Stomach (tissue), 9 donors: ENCODE results near the gene NOP56. TPM values are rescaled to one million over a fixed set of nuclear protein-coding genes. Genes with fewer than 3 reads are reported as not detected.

Experiments
- DNase-seq, 2 donors: peaks; one replicate each; pipeline versions ENCODE4 v3.0.0 to v3.0.0-alpha.2; 2013 to 2019
- H3K27ac ChIP-seq, 5 donors: fragments of 200-600 bp in 4 of 5; sonication (generic) in 4 of 5; one replicate each; pipeline ENCODE4 v1.5.1; 2013 to 2019; ENCODE audit warnings: mild to moderate bottlenecking in 1 of 5, moderate library complexity in 1 of 5
- H3K27me3 ChIP-seq, 3 donors: fragments of 200-600 bp; sonication (generic); one replicate each; pipeline ENCODE4 v1.5.1; 2017 to 2019; ENCODE audit warnings: mixed run types in 1 of 3
- H3K36me3 ChIP-seq, 4 donors: fragments of 200-600 bp; sonication (generic); 1 replicate in 3 of 4; 2 replicates in 1 of 4; pipeline ENCODE4 v1.5.1; 2016 to 2019
- H3K4me1 ChIP-seq, 4 donors: fragments of 200-600 bp; sonication (generic); one replicate each; pipeline ENCODE4 v1.5.1; 2016 to 2019
- H3K4me3 ChIP-seq, 4 donors: fragments of 200-600 bp; sonication (generic) in 3 of 4; one replicate each; pipeline ENCODE4 v1.5.1; 2016 to 2019; ENCODE audit warnings: mild to moderate bottlenecking in 1 of 4
- H3K9me3 ChIP-seq, 4 donors: fragments of 200-600 bp; sonication (generic); one replicate each; pipeline ENCODE4 v1.5.1; 2016 to 2019
- CTCF ChIP-seq, 7 experiments: fragments of 450-650 bp in 4 of 7; fragments of 200-600 bp in 3 of 7; sonication (generic) in 3 of 7; IDR thresholded peaks; one replicate each; pipeline ENCODE4 v1.5.1; 2016 to 2019; ENCODE audit warnings: antibody characterized with exemption in 7 of 7, control low read depth in 2 of 7, mild to moderate bottlenecking in 1 of 7
- EP300 ChIP-seq: sonication (generic); formaldehyde crosslinking; IDR thresholded peaks from one replicate; pipeline ENCODE4 v1.6.1; 2017; ENCODE audit warnings: antibody characterized with exemption
- POLR2A ChIP-seq, 4 donors: fragments of 450-650 bp; IDR thresholded peaks; one replicate each; pipeline ENCODE4 v1.6.1; 2016; ENCODE audit warnings: antibody characterized with exemption in 4 of 4, control low read depth in 2 of 4, mild to moderate bottlenecking in 1 of 4, moderate library complexity in 1 of 4
- POLR2AphosphoS5 ChIP-seq, 3 donors: sonication (generic); formaldehyde crosslinking; IDR thresholded peaks; one replicate each; pipeline ENCODE4 v1.6.1; 2016; ENCODE audit warnings: antibody characterized with exemption in 3 of 3
- WGBS, 5 donors: extraction: QIAGEN DNeasy Blood & Tissue Kit in 3 of 5; methylation state at CpG; one replicate each; pipeline versions ENCODE4 v1.1.5 to v1.1.7; 2013 to 2018; 5-methylcytosine and 5-hydroxymethylcytosine counted together
- intact Hi-C: fragments of 100-400 bp; cut with DNase I; formaldehyde crosslinking; loops from one replicate; pipeline ENCODE4 v1.15.1; 2023; ENCODE audit warnings: low total_unique reads
- polyA plus RNA-seq, 3 donors: library from polyadenylated mRNA; stranded (reverse); fragments of 200-250 nt; gene quantifications; one replicate each; pipeline ENCODE4 v1.2.3, GENCODE V29; 2013
- total RNA-seq, 5 donors: library from RNA; depleted of rRNA; stranded (reverse); fragments of >200 nt; gene quantifications; one replicate each; pipeline versions ENCODE4 v1.1.0 to v1.2.3, GENCODE V29; 2014 to 2016
- donor health status: healthy with polysubstance abuse.
- donor health status: Bipolar disorder and iron deficiency.
- donor health status: healthy.

The NOP56 gene
- total and polyA plus RNA-seq, 8 donors, result 42.4 to 157 (median 98.8) TPM

DNA sequence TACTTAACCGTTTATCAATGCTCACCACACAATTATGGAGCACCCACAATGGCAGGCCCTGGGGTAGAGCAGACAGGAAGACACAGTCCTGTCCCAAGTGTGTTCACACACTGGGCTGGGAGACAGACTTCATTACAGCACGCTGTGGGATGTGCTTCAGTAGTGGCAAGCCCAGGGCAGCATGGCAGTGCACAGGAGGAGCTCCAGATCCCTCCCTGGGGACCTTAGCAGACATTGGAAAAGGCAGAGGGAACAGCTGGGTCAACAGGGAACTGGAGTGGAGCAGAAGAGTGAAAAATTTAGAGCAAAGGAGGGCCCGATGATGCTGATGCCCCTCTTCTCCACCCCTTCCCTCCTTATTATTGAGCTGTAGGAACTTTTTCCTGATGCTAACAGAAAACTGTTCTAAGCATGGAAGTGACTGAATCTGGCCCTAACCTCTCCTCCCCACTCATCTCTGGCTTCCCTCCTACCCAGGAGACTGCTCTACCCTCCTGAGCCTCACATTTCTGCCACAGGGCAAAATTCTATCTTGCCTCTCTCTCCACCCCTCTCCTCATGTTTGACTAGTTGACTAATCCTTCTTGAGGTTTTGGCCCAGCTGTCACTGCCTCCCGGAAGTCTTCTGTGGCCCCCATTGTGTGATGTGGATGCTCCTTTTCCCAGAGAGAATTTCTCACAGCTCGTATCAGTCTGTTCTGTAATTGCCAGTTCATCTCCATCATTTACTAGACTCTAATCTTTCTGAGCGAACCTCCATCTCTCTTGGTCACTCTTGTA lies 41.3 kb upstream of the NOP56 start:
- no peaks in the 10 kb centered on the region for H3K36me3 ChIP-seq
- no peak overlapping the region for H3K27ac ChIP-seq
- H3K9me3 ChIP-seq, result peaks cover 5 to 13% (median 10%) of the 10 kb centered on the region in 4 donors
- no peak overlapping the region for H3K4me3 ChIP-seq
- peaks cover 0 to 5% (median 0%) of the 10 kb centered on the region in 3 donors for H3K27me3 ChIP-seq
- 46 to 72% (median 69%) methylated on average over 6 of the region's 6 CpGs for WGBS, 5 donors
- intact Hi-C loops, result no loop called here
- TF ChIP-seq EP300 (no peak), POLR2A (IDR thresholded peaks at IDR 0.05) (no peak), POLR2AphosphoS5 (IDR thresholded peaks at IDR 0.05) (no peak), CTCF (IDR thresholded peaks at IDR 0.05) (no peak)
- H3K4me1 ChIP-seq, result no peaks in the 10 kb centered on the region
- no peak for DNase-seq

DNA sequence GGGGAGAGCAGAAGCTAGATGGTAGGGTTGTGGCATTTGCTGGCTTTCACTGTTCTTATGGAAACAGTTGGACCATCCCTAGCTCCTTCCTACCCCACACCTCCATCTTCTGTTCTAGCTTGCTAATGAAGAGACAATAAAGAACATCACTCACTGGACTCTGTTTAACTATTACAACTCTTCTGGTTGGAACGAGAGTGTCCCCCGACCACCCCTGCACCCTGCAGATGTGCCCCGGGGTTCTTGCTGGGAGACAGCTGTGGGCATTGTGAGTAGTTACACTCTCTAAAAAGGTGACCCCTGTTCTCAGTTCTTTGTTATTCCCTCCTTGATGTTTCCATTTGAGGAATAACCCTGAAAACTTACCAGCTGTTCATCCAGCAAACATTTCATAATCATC lies 40.4 kb upstream of the NOP56 start:
- no peak for DNase-seq
- Histone ChIP-seq H3K27ac (no peak overlapping the region), H3K36me3 (no peaks in the 10 kb centered on the region), H3K9me3 (peaks cover 3 to 6% (median 5%) of the 10 kb centered on the region in 4 donors), H3K4me3 (no peak overlapping the region), H3K27me3 (peaks cover 0 to 9% (median 0%) of the 10 kb centered on the region in 3 donors), H3K4me1 (no peaks in the 10 kb centered on the region)
- TF ChIP-seq POLR2AphosphoS5 (IDR thresholded peaks at IDR 0.05) (no peak), POLR2A (IDR thresholded peaks at IDR 0.05) (no peak), CTCF (IDR thresholded peaks at IDR 0.05) (no peak), EP300 (no peak)
- 82 to 94% (median 91%) methylated on average over 3 of the region's 3 CpGs for WGBS, 5 donors
- intact Hi-C loops, result no loop called here

- 65 to 75% (median 72%) methylated on average over 9 of the region's 9 CpGs for WGBS, 5 donors
Observed at GRCh38 chr20:2616634-2617033, 35.8 kb upstream of the NOP56 start.

More at GRCh38 chr20:2616634-2617033, 35.8 kb upstream of the NOP56 start:
- Histone ChIP-seq H3K9me3 (no peaks in the 10 kb centered on the region), H3K27ac (no peak overlapping the region), H3K27me3 (peaks cover 0 to 14% (median 0%) of the 10 kb centered on the region in 3 donors), H3K36me3 (no peaks in the 10 kb centered on the region), H3K4me3 (no peak overlapping the region), H3K4me1 (no peaks in the 10 kb centered on the region)
- DNase-seq, result no peak
- intact Hi-C loops, result no loop called here
- TF ChIP-seq POLR2A (IDR thresholded peaks at IDR 0.05) (no peak), POLR2AphosphoS5 (IDR thresholded peaks at IDR 0.05) (no peak), CTCF (IDR thresholded peaks at IDR 0.05) (no peak), EP300 (no peak)
